HG02840 (cell line): ENCODE results near the gene SMYD4.
"Not testable (repeated sequence)": the region's sequence is repeated elsewhere in the genome, so short reads cannot be mapped to it uniquely, and the experiment has no call there.

Experiments used
- ATAC-seq: cut with Tn5 transposase; IDR thresholded peaks from one replicate; pipeline ENCODE4 v1.9.1; 2021; ENCODE audit warnings: mild to moderate bottlenecking, moderate library complexity, moderate number of reproducible peaks; ENCODE audit not compliant: unreplicated experiment, low FRiP score

The SMYD4 gene

DNA sequence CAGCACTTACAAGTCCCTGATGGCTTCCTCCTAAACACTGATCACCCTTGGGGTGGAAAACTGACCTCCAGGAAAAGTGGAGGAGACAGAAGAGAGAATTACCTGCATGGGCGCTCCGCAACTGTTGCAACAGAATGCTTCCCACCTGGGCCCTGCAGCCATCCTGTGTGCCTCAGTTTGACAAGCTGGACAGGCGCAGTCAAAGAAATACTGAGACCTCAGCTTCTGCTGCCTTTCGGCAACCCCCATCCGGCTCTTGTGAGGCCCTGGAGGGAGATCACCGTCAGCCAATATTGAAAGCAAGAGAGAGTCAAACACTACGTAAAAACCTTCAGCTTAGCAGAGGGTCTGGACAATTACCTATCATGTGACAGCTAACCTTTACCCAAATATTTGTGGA is 43.0 kb downstream of the SMYD4 start:
- ATAC-seq: no peak

DNA sequence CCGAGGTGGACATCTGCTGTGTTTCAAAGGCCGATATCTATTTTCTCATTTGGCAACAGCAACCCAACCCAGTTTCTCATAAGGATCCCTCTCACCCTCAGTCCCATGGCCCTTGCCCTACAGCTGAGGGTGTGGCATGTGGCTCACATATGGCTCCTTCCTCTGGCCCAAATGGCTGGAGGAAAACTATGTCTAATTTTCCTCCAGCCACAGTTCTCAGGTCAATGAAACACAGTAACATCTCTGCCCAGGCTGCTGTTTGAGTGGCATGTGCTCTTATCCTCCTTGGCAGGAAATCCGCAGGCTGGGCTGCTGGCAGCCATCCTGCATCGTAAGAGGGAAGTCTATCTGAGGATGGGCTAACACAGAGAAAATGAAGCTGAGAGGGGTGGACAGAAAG is 43.8 kb downstream of the SMYD4 start:
- no peak for ATAC-seq

DNA sequence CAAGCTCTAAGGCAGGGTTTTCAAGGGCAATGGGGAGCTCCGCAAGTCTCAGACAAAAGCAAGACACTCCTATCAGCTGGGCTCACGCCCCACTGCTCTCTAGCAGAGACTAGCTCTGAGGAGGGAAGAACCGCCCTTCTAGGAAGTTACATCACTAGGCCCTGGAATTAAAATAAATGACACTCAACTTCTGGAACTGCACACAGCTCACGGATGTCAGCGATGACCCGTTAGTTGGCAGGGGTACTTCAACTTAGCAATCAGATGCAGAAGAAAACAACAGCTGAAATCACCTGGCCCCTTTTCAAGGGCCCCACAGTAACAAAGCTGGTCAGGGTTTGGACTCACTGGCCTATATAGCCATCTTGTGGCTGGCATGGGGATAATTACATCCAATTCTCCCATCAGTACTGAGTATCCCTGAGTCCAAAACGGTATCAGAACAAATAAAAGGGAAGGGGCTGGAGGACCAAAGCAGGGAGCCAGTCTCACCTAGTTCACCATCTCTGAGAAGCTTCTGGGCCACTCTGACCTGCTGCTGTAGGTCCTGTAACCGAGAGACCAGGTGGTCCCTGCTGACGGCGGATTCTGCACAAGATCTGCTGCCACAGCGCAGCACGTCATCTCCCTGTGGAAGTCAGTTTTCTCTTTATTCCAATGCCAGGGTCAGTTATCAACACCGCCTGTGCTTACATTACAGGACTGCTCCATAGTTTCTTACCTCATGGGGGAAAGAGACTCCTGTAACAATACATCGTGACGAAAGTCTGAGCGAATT is 45.7 kb downstream of the SMYD4 start:
- ATAC-seq: no peak

DNA sequence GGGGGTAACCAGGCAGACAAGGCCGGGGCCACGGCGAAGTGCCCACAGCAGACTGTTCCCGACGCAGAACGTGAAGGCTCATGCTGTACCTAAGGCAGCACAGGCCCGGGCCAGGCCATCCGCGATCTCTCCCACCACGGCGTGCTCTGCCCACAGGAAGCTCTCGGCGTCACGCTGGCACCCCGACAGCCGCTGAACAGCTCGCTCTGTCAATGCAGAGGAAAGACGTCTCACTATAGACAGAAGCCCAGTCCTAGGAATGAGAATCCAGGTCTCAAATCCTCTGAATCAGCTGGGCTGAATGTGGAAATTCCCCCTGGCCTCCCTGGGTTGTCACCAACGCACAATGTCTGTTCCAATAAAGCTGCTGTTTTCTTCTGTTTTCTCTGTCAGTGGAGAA is 46.4 kb downstream of the SMYD4 start:
- ATAC-seq: no peak

DNA sequence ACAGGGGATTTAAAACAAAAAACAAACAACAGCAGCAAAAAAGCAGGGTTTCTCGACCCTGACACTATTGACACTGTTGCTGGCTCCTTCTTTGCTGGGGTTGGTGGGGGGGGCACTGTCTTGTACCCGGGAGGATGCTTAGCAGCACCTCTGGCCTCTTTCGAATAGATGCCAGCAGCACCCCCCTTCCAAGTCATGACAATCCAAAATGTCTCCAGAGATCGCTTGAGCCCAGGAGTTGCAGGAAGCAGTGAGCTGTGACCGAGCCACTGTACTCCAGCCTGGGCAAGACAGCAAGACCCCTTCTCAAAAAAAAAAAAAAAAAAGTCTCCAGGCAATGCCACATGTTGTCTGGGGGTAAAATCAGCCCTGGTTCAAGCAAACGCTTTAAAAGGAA is 47.5 kb downstream of the SMYD4 start:
- no peak for ATAC-seq

DNA sequence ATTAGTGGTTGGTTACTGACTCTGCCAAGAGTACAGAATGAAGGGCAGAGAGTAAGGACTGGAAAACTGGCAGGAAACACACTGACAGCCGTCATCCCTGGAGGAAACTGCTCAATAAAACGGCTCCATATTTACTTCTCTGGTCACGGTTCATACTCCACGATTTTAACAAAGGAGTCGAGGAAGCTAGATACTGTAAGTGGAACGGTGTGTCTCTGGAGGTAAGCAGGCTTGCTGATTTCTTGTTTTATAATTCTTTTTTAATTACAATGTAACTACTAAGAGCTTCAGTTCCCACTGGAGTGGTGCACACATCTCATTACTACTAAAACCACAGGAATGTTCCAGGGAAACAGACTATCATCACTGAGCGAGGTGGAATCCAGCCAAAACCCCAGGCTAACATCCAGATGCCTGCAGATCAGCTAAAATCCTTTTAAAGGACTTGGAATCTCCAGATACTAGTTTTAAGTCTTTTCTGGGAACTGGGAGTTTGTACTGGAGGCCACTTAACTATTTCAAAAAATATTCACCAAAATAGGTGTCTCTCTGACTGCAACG is 50.1 kb downstream of the SMYD4 start:
- no peak for ATAC-seq

DNA sequence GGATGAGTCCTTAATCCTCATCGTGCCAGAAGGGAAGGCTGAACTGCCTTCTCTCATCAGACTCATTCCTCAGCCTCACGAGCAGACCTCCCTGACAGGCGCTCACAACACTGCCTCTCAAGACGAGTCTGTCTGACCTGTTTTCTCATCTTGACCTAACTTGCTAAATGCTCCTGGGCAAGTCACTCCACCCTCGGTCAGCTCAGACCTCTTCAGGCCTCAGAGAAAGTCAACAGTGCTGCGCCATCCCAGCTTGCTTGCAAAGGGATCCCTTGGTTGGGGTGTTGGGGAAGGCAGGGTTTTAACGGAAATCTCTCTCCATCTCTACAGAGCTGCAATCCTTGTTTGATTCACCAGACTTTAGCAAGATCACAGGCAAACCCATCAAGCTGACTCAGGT is 52.8 kb downstream of the SMYD4 start:
- ATAC-seq: no peak

DNA sequence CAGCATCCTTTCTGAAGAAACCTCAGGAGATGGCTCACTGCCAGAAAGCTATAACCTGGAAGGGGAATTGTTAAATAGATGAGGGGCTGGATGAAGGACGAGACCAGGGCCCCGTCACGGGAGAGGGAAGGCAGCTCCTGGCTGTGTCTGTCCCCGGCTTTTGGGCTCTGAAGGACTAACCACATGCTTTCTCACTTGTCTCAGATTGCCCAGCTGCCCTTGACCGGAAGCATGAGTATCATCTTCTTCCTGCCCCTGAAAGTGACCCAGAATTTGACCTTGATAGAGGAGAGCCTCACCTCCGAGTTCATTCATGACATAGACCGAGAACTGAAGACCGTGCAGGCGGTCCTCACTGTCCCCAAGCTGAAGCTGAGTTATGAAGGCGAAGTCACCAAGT is 53.4 kb downstream of the SMYD4 start:
- no peak for ATAC-seq

DNA sequence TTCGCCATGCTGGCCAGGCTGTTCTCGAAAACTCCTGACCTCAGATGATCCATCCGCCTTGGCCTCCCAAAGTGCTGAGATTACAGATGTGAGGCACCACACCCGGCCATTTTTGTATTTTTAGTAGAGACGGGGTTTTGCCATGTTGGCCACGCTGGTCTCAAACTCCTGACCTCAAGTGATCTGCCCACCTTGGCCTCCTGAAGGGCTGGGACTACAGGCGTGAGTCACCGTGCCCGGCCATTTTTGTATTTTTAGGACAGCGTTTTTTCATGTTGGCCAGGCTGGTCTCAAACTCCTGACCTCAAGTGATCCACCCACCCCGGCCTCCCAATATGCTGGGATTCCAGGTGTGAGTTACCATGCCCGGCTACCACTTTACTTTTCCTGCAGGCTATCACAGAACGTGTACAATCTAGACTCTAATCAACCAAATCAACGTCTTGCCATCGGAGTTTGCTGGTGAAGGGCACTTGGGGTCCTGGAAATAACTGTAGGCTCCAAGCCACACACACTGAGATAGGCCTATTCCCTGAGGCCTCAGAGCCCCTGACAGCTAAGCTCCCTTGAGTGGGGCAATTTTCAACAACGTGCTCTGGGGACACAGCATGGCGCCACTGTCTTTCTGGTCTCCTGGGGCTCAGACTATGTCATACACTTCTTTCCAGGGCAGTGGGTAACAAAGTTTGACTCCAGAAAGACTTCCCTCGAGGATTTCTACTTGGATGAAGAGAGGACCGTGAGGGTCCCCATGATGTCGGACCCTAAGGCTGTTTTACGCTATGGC is 55.1 kb downstream of the SMYD4 start:
- no peak for ATAC-seq

DNA sequence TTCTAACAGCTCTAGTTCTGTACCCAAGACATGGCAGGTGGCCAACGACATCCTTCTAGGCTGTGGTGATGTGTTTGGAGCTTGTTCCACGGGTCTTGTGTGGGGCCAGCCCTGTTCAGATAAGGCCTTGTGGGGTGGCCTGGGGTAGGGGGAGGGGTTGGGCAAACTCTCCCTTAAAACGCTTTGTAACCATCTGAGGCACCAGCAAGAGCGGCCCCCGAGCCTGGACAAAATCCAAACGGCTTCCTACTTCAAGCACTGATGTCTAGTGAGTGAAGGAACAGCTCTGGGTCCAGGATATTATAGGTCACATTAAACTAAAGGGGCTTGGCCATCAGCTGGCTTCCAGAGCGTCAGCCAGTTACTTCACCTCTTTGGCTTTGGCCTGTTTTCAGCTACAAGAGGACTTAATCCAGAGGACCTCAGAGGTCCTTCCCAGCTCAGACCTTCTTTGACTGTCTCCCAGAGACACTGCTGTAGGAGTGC is 56.0 kb downstream of the SMYD4 start:
- ATAC-seq: no peak

DNA sequence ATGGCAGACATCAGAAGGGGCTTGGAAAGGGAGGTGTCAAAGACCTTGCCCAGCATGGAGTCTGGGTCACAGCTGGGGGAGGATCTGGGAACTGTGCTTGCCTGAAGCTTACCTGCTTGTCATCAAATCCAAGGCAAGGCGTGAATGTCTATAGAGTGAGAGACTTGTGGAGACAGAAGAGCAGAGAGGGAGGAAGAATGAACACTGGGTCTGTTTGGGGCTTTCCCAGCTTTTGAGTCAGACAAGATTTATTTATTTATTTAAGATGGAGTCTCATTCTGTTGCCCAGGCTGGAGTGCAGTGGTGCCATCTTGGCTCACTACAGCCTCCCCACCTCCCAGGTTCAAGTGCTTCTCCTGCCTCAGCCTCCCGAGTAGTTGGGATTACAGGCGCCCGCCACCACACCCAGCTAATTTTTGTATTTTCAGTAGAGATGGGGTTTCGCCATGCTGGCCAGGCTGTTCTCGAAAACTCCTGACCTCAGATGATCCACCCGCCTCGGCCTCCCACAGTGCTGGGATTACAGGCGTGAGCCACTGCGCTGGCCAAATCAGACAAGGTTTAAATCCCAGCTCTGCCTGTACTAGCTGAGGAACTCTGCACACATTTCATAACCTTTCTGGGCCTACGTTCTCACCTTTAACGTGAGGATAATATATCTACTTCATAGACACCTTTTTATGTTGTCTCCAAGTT is 56.6 kb downstream of the SMYD4 start:
- not testable (repeated sequence) for ATAC-seq

DNA sequence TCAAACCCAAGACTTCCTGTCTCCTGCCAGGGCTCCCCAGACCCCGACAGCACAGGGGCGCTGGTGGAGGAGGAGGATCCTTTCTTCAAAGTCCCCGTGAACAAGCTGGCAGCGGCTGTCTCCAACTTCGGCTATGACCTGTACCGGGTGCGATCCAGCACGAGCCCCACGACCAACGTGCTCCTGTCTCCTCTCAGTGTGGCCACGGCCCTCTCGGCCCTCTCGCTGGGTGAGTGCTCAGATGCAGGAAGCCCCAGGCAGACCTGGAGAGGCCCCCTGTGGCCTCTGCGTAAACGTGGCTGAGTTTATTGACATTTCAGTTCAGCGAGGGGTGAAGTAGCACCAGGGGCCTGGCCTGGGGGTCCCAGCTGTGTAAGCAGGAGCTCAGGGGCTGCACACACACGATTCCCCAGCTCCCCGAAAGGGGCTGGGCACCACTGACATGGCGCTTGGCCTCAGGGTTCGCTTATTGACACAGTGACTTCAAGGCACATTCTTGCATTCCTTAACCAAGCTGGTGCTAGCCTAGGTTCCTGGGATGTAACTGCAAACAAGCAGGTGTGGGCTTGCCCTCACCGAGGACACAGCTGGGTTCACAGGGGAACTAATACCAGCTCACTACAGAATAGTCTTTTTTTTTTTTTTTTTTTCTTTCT is 59.8 kb downstream of the SMYD4 start:
- no peak for ATAC-seq

DNA sequence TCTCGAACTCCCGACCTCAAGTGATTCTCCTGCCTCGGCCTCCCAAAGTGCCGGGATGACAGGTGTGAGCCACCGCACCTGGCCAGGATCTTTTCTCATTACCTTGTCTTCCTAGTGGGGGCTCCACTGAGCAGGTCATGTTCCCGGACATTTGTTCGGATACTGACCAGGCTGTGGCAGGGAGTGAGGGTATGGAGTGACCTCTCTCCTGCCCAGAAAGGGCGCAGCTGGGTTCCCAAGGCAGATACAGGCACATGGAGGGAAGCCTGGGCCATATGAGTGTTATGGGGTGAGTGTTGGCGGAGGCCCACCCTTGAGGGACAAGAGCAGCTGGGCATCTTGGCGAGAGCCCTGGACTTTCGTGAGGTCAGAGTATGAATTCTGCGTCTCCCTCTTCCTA is 62.3 kb downstream of the SMYD4 start:
- no peak for ATAC-seq

DNA sequence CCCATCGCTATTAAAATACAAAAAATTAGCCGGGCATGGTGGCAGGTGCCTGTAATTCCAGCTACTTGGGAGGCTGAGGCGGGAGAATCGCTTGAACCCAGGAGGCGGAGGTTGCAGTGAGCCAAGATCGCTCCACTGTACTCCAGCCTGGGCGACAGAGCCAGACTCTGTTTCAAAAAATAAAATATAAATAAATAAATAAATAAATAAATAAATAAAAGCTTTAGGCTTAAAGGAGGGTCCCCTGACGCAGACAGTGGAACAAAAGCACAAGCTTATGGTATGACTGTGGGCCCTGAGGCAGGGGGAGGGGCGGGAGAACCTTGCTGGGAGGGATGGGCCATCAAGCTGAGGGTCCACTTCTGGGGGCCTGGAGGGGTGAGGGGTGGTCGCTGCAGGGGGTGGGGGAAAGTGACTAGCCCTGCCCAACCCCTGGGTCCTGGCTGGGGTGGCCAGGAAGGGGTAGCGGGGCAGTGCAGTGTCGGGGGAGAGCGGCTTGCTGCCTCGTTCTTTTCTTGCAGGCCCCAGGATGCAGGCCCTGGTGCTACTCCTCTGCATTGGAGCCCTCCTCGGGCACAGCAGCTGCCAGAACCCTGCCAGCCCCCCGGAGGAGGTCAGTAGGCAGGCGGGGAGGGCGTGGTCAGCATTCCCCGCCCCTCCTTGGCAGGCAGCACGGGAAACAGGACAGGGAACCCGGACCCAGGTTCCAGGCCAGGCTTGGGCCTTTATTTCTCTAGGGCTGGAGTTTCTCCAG is 63.1 kb downstream of the SMYD4 start:
- ATAC-seq: no peak

DNA sequence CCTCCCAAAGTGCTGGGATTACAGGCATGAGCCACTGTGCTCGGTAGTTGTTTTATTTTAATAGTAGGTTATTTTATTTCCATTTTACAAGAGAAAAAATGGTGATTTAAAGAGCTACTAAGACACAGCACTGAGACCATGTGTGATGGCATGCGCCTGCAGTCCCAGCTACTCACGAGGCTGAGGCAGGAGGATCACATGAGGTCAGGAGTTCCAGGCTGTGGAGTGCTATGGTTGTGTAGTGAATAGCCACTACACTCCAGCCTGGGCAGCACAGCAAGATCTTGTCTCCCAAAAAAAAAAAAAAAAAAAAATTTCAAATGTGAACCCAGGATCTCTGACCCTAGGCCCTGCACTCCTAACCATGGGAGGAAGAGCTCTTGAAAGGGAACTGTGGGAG is 64.1 kb downstream of the SMYD4 start:
- ATAC-seq: no peak

DNA sequence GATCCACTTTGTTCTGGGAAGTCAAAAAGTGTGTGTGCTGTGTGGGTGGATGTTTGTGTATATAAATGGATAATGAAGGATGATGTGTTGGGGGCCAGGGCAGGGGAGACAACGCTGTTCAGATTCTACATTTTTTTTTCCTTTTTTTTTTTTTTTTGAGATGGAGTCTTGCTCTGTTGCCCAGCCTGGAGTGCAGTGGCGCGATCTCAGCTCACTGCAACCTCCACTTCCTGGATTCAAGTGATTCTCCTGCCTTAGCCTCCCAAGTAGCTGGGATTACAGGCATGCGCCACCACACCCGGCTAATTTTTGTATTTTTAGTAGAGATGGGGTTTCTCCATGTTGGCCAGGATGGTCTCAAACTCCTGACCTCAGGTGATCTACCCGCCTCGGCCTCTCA is 65.0 kb downstream of the SMYD4 start:
- not testable (repeated sequence) for ATAC-seq

DNA sequence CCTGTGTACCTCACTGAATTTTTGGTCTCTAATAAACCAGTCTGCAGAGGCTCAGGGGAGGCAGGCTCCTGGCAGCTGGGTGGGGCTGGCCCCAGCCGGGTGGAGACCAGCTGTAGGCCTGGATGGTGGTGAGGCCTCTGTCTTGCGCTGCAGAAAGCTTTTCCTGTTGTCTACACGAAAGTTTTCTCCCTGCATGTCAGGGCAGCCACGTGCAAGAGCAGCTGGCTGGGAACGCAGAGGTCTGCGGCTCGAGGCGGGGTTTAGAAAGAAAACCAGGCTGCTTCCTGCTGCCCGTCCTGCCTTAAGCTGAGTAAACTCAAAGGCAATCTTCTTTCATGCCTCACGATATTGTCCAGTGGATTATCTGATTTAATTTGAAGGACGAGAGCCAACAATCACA is 65.4 kb downstream of the SMYD4 start:
- ATAC-seq: no peak

DNA sequence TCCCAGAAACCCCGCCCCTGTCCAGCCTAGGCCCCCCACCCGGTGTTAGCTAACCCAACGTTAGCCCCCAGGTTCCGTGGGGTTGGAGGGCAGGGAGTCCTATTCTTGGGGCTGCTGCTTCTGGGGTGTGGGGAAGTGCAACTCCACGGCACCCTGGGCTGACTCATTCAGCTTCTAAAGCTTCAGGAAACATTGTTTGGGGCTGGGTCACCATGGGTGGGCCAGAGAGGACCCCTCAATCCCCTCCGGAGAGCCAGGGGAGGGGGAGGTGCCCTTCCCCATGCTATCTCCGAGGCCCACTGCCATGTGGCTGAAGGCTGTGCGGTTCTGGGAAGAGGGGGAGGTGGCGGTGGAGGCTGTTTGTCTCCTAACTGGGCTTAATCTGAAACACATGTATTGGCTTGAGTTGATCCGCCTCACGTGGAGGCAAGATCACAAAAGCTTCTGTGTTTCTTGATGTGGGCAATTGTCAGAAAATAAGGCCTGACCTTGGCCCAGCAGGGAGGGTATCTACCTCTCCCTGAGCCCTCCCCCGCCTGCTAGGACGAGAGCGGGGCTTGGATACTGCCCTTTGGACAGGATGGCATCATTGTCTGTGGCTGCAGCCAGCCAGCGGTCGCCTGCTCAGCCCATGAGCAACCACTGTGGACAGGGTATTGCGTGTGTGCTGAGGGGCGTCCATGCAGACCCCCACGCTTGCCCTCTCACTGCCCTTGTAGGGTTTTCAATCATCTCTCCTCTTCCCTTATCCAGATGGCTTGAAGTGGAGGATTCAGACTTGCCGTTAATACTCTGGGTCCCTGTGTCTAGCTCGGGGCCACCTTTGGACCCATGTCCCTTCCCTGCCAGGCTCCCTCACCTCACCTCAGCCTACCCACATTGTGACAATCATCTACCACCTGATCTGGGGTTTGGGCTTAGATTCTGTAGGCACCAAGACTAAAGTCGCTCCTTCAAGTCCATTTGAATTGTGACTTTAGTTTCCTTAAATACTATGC is 66.5 kb downstream of the SMYD4 start:
- no peak for ATAC-seq
